ENCODE data around the gene E2F6. TPM values are rescaled to one million over a fixed set of nuclear protein-coding genes. Genes with fewer than 3 reads are reported as not detected.

The E2F6 gene
- total RNA-seq, 1 experiment from 2014 or later = 21.8 TPM

GRCh38 chr2:11435036-11435435 is 30.9 kb downstream of the E2F6 start:
- H3K56ac ChIP-seq (ENCODE audit: insufficient read length, low read depth, low read length) = no peak overlapping the region
- Mint-ChIP-seq H3K9me3 (peaks cover 11 to 19% of the 10 kb centered on the region in 2 experiments), H3K4me1 (no peaks in the 10 kb centered on the region)

More at GRCh38 chr2:11435036-11435435, 30.9 kb downstream of the E2F6 start:
- Histone ChIP-seq H4K20me1 (ENCODE audit: control insufficient read depth, insufficient read depth, insufficient read length) (no peaks in the 10 kb centered on the region), H2BK12ac (ENCODE audit: insufficient read length, low read depth, low read length) (no peak overlapping the region), H2AK5ac (ENCODE audit: insufficient read length, low read length) (no peak overlapping the region), H3T11ph (ENCODE audit: low read length) (no peak overlapping the region), H2BK5ac (ENCODE audit: insufficient read length, low read length) (no peak overlapping the region), H3K23me2 (ENCODE audit: insufficient read length, low read depth, low read length, poor library complexity, severe bottlenecking) (no peaks in the 10 kb centered on the region), H2BK20ac (ENCODE audit: low read depth, low read length, poor library complexity, severe bottlenecking) (no peak overlapping the region), H3K27me3 (ENCODE audit: insufficient read depth, low read length) (no peaks in the 10 kb centered on the region), H4K5ac (ENCODE audit: insufficient read length, low read depth, low read length) (no peak overlapping the region), H3K4me2 (ENCODE audit: insufficient read depth, insufficient read length, low read length) (no peak overlapping the region), H3K14ac (ENCODE audit: insufficient read depth, low read length) (no peak overlapping the region), H4K8ac (replicated peaks; ENCODE audit: insufficient read length, low read depth, low read length) (no peak overlapping the region), H3K4ac (ENCODE audit: low read depth, low read length) (no peak overlapping the region), H3K79me1 (ENCODE audit: insufficient read depth, low read depth, low read length, poor library complexity, severe bottlenecking) (no peaks in the 10 kb centered on the region), H3K4me1 (ENCODE audit: insufficient read depth, low read length) (no peaks in the 10 kb centered on the region), H3K9ac (ENCODE audit: extremely low read depth, insufficient read length, low read length) (no peak overlapping the region), H3K23ac (ENCODE audit: insufficient read length, low read depth, low read length) (no peak overlapping the region), H2BK120ac (ENCODE audit: low read depth, low read length, poor library complexity, severe bottlenecking) (no peak overlapping the region), H2AFZ (ENCODE audit: low read length) (no peak overlapping the region), H3K9me3 (ENCODE audit: control insufficient read depth, low read depth, low read length) (peaks cover 17% of the 10 kb centered on the region), H2BK15ac (ENCODE audit: low read depth, low read length) (no peak overlapping the region), H4K91ac (ENCODE audit: insufficient read length, low read depth, low read length) (no peak overlapping the region), H3K79me2 (ENCODE audit: insufficient read depth, low read length) (no peaks in the 10 kb centered on the region), H3K18ac (ENCODE audit: insufficient read length, low read depth, low read length) (no peak overlapping the region), H3K27ac (ENCODE audit: insufficient read length, low read depth, low read length) (no peak overlapping the region)
- no peaks in the 10 kb centered on the region for H3K27me3 Mint-ChIP-seq (ENCODE audit: low read depth)
- no peak for TF ChIP-seq CTCF (conservative IDR thresholded peaks at IDR 0.05)
- peaks cover 24 to 43% (median 34%) of the 10 kb centered on the region in 3 experiments for H3K36me3 Mint-ChIP-seq (ENCODE audit: insufficient read depth in 1 of 3, low read depth in 3 of 3)
- WGBS (ENCODE audit: extremely low coverage, insufficient read length, low lambda C conversion rate) = no CpG with 5 or more reads among the region's 8 CpGs
- DNase-seq = no peak
- H3K4me3 Mint-ChIP-seq = no peak overlapping the region
- H3K27ac Mint-ChIP-seq = no peak overlapping the region

Data from H9 (cell line).